DMS 273 (cell line): ENCODE results near the gene TACC3.

Source experiments
- DNase-seq: peaks from one replicate; lab custom pipeline; 2025; ENCODE audit not compliant: unreplicated experiment; lab: John Stamatoyannopoulos, UW

The TACC3 gene

GRCh38 chr4:1744552-1744951, 23.2 kb downstream of the TACC3 start:
- DNase-seq = no peak

- no peak for DNase-seq
These were observed 23.8 kb downstream of the TACC3 start for GRCh38 chr4:1745165-1745564.

- no peak for DNase-seq
These were observed 24.4 kb downstream of the TACC3 start for GRCh38 chr4:1745697-1746096.

GRCh38 chr4:1746265-1746691, 25.0 kb downstream of the TACC3 start:
- DNase-seq = peak; percentile 33

DNA sequence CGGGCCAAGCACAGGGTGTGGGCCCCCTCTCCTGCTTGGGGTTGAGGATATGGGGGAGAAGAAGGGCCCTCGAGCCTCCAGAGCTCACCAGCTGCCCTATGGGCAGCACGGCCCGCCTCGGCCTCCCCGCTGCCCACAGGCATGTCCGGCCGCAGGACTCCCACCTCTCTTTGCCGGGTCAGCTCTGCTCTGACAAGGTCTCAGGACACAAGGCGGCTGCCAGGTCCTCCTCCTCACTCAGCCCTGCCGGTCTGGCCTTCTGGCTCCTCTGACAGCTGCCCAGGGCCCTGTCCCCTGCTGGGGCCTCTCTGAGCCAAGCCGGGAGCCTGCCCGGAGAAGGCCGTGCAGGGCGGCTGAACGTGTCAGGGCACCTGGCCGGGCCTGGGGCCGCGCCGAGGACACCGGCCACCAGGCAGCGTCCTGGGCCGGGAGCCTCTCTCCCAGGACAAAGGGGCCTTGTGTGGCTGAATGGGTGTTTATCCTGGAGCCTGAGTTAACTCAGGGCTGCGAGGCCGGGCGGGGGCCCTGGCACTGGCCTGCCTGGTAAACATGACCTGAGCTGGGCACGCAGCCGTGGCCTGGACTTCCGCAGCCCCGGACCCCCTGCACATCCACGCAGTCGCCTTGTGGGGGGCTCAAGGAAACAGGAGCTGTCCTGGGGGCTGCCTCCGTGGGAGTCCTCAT, 25.7 kb downstream of the TACC3 start:
- no peak for DNase-seq

GRCh38 chr4:1747603-1747967, 26.3 kb downstream of the TACC3 start:
- DNase-seq = no peak

- DNase-seq = peak; percentile 91
These were observed 27.2 kb downstream of the TACC3 start for GRCh38 chr4:1748465-1748995.

GRCh38 chr4:1749370-1749769, 28.0 kb downstream of the TACC3 start:
- no peak for DNase-seq

- peak; percentile 33 for DNase-seq
These were observed 28.5 kb downstream of the TACC3 start for GRCh38 chr4:1749826-1750225.

GRCh38 chr4:1750381-1751154, 29.2 kb downstream of the TACC3 start:
- DNase-seq = no peak

GRCh38 chr4:1751155-1751918, 30.0 kb downstream of the TACC3 start:
- DNase-seq = no peak

DNA sequence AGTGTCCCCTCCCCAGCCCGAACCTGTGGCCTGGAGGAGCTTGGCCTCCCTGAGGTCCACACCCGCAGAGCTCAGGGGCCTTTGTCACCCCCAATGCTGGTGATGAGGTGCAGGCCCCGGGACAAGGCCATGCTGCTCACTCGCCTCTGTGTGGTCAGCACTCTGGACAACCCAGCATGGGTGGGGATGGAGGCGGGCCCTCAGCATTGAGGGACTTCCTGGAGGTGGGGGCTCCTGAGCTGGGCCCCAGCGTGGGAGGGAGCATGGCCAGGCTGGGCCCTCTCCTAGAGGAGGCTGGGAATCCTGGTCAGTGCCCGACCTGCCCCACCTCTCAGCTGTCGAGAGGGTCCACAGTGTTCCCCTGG, 30.6 kb downstream of the TACC3 start:
- DNase-seq = no peak

GRCh38 chr4:1752284-1753041, 31.1 kb downstream of the TACC3 start:
- no peak for DNase-seq

GRCh38 chr4:1753294-1753696, 32.0 kb downstream of the TACC3 start:
- no peak for DNase-seq

DNA sequence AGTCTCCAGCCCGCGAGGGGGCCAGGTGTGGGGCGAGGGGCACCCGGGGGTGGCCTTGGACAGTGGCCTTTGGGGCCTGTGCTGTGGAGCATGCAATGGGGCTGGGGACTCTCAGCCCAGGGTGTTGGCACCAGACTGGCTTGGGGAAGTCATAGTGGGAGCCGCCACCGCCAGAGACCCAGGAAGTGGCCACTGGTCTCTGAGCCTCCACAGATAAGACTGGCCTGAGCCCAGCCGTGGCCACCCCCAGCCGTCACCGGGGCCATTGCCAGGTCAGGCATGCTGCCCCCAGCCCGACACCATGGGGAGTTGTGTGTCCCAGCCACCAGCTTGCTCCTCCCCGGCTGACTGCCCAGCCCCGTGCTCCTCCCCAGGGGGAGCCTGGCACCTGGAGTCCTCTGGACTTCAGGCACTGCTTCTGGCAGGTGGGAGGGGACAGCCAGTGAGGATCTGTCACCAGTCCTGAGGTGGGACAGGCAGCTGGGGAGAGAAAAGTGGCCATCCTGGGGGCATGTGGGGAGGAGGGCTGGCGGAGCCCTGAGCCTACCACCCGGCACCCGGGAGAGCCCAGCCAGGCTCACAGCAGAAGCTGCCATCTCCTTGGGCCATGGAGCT, 32.5 kb downstream of the TACC3 start:
- no peak for DNase-seq

DNA sequence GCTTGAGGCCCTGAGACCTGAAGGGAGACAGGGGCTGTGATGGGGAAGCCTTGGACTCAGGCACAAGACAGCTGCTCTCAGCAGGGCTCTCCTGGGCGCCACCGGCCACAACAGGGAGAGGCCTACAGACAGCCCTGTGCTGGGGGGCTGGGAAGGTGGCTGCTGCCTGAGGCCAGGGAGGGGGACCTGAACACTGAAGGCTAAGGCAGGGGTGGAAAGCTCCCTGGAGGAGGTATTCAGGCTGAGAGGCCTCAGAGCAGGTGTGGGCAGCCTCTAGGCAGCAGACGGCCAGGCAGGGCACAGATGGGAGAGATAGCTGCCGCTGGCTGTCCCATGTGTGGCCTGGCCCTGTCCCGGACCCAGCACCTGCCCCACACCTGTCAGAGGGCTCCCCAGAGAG, 33.0 kb downstream of the TACC3 start:
- peak; percentile 77 for DNase-seq

- DNase-seq = no peak
These were observed 34.0 kb downstream of the TACC3 start for GRCh38 chr4:1755297-1755696.

DNA sequence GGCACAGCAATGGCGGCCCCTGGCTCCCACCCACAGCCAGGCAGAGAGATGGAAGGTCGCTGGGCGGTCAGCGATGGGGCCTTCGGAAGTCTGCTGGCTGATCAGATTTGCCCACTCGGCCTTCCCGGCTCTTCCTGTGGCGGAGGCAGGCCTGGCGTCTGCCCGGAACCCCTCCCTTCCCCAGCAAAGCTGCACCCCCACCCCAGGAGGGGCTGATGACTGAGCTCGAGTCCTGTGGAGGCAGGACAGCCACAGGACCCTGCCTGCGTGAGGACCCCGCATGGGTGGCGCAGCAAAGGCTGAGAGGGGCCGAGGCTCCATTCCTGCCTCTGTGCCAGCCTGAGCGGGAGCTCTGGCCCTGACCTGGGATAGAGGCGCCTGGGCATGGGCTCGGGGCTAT, 34.8 kb downstream of the TACC3 start:
- no peak for DNase-seq

- no peak for DNase-seq
These were observed 35.8 kb downstream of the TACC3 start for GRCh38 chr4:1756893-1757779.

GRCh38 chr4:1757836-1758235, 36.5 kb downstream of the TACC3 start:
- no peak for DNase-seq
